GM18909 (cell line): Measurements from ENCODE around the gene CACTIN.

Source experiments
- ATAC-seq: cut with Tn5 transposase; IDR thresholded peaks from one replicate; pipeline ENCODE4 v1.9.1; 2021; ENCODE audit warnings: mild to moderate bottlenecking; ENCODE audit not compliant: unreplicated experiment, poor library complexity

The CACTIN gene

DNA sequence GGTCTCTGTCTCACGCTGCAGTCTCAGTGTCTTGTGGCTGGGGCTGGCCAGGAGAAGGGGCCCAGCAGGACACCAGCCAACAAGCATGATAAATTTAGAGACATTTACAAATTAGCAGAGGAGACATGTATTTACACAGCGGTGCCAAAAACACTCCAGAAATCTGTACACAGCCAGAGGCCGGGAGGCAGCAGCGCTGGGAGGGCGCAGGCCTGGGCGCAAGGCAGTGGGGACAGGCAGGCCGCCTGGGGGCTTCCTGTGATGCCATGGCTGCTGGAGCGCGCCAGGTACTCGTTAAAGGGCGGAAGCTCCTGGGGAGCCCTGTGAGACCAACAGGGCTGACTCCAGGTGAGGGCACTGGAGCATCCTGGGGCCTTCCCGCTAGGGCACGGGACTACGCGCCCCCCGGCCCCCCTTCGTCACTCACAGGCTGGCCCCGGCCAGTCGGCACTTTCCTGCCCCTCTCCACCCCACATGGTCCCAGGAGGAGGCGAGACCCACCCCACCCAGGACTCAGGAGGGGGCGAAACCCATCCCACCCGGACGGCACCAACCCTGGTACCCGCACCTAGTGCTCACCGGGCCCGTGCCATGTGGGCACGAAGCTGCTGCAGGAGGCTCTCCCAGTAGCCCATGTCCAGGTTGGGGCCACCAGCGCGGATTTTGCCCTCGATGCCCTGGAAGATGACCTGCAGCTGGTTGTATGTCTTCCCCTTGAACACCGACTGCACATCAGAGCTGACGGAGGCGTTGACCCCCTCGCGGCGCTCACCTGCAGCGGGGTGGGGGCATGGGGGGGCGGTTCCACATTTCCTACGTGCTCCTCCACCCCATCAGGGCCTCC lies 12.6 kb downstream of the CACTIN start:
- ATAC-seq, result no peak

DNA sequence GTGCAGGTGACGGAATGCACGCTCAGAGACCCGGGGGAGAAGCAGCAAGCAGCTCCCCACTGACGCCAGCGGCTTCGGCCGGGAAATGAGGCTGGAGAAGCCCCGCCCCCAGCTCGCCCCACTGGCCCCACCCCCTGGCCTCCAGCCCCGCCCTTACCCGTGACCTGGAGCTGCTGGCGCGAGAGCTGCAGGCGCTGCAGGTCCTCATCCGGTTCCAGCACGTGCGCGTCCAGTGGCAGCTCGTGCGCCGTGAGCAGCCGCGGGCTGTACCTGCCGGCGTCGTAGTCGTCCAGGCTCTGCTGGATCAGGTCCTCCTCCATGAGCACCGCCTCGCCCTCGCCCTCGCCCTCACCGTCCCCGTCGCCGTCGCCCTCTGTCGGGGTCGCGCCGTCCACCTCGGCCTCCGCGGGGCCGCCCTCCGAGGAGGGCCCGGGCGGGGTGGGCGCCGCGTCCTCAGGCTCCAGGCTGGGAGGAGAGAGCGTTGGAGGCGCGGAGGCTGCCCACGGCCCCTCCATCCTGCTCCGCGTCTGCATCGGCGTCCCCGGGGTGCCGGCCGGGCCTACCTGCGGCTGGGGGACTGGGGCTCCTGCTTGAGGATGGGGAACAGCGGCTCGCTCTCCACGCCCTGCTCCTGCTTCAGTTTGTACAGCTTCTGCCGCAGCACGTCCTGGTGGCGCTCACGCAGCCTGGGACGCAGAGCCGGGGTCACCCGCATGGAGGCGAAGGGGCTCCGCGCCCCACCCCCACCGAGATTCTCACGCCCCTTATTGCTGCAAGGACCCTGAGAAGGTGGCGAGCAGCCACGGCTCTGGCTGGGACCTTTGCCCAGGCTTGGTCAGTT lies 13.5 kb downstream of the CACTIN start:
- no peak for ATAC-seq

DNA sequence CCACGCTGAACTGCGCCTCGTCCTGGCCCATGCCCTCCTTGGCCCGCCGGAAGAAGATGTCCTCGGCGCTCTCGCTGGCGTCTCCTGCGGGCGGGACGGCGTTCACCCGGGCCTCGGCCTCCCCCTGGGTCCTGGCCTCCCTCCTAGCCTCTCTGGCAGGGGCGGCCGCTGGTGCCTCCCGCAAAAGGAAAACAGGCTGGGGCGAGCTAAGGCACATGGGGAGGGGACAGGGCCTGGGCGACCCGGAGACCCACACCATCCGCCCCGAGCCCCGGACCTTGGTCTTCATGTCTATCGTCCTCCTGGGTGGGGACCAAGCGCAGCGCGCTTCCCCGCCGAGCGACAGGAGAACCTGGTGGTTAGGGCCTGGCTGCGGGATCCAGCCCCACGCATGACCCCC lies 14.3 kb downstream of the CACTIN start:
- ATAC-seq, result no peak

DNA sequence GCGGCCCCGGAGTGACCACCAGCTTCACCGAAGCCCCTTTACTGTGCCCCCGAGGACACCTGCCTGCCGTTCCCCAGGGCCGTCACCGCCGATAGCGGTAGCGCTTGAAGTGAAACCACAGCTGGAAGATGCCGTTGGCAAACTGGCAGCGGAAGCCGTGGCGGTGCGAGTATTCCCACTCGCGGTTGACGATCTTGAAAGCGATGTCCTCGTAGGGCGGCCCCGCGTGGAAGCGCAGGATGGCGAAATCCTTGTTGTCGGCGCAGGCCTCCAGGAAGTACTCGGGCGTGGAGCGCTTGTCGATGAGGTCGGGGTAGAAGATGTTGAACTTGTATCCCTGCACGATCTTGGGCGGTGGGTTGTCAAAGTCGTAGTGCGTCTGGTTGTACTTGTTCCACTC lies 14.7 kb downstream of the CACTIN start:
- no peak for ATAC-seq

DNA sequence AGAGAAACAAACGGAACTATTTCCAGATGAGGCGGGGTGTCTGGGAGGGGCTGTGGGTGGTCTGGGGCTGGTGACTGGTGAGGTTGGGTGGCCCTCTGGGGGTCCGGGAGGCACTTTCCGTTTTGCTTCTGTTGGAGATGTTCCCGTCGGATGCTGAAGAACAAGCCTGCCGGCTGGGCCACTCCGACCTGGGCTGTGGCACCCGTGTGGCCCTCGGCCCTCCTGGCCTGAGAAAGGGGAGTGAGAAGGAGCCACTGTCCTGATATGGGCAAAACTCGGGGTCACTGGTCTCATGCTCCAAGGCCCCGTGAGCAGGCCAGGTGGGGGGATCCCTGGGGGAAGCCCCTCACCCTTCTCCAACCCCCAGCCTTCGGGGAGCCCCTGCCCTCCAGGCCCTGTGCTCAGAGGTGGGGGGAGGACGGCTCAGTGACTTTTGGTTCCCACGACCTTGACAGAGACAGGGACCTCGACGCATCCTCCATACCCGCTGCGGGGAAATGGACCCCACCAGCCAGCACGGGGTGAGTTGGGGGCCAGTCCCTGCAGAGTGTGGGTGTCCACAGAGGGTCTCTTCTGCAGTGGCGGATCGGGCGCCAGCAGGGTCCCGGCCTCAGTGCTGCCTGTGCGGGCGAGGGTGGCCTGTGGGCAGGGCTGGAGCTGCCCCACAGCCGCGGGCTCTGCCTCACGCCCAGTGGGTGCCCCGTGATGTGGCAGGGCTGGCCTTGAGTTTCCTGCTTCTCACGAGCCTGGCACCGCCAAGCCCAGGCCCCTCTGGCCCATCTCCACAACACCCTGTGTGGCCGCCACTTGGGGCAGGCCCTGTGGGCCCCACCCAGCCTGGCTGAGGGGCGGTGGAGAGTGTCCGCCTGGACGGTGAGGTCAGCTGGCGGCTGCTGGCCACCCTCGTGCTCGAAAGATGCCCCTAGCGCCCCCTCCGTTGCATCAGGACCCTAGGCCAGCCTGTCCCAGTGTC lies 15.6 kb downstream of the CACTIN start:
- ATAC-seq, result no peak

DNA sequence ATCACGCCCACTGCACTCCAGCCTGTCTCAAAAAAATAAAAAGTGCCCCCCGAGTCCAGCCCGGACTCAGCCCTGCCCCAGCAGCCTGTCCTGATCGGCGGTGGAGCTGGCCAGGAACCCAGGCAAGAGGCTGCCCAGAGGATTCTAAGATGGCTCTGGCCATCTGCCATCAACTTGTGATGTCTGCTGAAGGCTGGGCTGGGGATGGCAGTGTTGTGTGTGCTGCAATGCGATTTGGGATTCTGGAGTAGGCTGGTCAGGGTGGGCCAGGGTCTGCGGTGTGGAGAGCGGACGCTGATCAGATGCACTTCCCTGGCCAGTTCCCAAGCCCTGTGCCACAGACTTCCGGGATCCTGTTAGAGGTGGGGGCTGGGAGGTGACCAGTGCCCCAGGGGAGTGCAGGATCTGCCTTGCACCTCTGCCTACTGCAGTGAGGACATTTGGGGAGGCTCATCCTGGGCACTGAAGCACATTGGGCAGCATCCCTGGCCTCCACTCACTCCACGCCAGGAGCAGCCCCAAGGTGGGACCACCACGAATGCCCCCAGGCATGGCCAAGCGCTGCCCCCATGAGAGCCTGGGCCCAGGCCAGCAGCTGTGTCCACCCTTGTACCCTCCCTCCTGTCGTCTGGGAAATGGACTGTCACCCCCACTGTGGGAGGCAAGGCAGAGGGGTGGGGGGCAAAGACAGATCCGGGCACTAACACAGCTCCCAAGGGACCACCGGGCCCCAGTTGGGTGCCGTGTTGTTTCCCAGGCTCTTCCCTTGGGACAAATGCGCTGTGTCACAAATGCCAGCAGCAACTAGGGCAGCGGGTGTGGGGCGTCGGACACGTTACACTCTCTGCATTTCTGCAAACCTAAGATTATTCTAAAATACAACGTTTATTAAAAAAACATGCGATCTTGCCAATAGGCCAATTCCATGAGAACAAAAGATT lies 16.5 kb downstream of the CACTIN start:
- no peak for ATAC-seq

DNA sequence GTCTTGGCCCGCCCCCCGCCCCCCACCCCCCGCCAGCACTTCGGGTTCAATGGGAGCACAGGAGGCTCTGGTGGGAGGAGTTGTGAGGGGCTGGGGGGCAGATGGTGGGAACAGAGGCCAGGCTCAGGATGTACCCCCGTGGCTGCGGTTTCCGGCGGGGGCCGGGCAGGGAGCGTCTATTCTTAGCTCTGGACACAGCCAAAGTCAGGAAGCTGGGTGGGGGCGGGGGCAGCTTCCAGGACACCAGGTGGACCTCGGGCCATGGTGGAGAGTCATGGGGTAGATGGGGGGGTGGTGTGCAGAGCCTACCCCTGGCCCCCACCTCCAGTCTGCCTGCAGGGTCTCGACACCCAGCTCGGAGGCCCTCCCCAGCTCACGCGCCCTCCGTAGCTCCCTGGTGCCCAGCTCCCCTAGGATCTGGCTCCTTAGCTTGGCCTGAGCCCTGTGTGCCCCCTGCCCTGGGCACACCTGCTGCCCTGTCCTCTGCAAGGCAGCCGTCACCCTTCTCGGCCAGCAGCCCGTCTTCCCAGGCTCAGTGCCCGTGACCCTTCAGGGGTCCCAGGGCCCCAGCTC lies 17.8 kb downstream of the CACTIN start:
- ATAC-seq, result no peak

DNA sequence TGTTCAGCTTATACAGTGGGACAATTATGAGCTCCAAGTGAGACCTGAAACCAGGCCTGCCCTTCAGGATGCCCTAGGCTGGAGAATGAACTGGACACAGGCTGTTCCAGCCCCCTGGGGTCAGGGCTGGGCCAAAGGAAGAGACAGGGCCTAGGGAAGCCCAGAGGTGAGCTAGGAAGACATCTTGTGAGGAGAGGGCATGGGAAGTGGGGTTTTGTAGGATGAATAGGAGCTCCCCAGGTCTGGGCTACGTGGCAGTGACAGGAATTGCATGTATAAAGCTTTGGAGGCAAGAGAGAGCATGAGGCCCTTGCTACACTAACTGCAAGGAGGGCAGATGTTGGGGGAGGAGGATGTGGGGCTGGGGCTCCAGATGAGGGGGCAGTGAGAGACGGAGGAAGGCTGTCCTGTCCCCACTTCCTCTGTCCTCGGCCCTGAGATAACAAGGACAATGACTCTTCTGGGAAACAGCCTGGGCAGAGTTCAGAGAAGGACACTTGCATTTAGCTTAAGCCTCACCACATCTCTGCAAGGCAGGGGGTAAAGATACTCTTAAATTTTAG lies 18.4 kb downstream of the CACTIN start:
- no peak for ATAC-seq

DNA sequence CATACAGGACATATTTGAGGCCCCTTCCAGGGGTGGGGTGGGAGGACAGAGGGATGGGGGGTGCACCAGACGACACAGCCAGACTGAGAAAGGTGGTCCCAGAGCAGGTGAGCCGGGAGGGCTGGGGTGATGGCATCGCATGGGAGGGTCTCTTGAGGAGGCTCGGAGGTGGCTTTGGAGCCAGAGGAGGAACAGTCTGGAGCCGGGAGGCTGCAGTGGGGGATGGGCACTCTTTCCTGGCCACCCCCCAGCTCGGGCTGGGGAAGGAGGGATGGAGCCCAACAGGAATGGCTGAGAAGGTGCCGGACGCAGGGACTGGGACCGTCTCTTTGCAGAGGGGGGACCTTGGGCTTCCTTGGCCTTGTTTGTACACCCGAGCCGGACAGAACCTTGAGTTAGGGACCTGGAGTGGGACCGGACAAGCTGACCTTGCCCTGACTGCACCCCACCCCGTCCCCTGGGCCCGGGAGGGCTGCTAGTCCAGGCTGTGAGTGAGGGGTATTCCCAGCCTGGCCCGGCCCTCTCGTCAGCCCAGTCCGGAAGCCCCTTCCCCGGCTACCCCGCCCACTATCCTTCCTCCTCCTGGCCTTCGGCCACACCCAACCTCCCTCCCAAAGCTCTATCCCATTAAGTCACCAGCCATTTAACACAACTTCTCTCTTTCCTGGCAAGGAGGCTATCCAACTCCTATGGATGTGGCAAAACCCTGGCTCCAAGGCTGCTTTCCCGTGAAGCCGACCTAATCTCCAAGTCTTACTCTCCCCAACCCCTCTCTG lies 19.1 kb downstream of the CACTIN start:
- no peak for ATAC-seq

DNA sequence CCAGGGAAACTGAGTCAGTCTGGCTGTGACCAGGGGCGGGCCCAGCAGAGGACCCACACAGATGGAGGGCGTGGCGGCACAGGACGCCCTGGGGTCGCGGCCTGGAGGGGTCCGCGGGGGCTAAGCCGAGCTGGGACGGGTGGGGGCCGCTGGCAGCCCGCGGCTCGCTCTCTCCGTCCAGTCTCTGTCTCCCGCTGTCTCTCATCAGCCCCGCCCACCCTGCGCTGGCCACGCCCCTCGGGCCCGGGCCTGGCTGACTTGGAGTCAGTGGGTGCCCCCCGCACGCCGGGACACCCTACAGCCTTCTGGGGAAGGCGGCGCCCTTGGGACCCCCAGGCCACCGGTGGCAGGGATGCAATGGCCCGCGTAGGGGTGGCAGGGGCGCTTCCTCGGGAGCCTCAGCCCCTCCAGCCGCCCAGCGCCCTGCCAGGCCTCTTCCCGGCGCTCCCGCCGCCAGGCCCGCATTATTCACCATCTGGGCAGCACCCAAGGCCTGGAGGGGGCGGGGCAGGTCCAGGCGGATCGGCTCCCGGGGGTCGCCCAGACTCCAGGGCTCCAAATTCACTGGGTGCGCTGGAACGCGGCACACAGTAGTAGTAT lies 19.8 kb downstream of the CACTIN start, which contains the start of gene TBXA2R:
Gene TBXA2R (minus strand): TSS at position 186 of the 600 bp plus-strand sequence. CDS start 6,241 bp downstream, outside the sequence.
- ATAC-seq, result no peak

DNA sequence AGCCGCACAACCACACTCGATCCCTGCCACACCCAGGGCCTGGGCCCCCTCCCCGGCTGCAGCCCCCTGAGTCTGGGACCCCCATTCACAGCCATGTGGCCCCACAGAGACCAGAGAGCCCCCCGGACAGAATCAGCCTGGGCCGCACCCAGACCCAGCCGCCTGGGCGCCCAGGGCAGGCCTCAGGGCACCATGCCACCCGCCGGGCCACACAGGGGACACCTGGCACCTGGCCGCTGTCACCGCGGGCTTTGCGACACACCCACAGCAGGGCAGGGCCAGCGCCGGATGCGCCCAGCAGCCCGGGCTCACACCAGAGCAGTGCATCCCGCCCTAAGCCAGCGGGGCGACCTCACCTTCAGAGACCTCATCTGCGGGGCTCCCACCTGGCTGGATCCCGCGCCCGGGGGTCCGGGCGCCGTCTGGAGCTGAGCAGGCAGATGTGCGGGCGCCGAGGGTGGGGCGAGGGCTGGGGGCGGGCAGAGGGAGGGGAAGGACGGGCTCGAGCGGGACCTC lies 20.4 kb downstream of the CACTIN start:
- ATAC-seq, result no peak

DNA sequence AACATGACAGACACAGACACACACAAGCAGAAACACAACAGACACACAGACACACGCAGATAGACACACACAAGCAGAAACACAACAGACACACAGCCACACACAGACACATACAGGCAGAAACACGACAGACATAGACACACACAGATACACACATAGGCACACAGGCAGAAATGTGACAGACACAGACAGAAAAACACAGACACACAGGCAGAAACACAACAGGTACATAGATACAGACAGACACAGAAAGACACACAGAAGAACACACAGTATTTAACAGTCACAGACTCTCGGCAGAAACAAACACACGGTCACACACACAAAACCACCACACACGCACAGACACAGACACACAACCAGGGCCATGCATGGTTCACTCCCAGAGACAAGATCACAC lies 20.8 kb downstream of the CACTIN start:
- no peak for ATAC-seq

DNA sequence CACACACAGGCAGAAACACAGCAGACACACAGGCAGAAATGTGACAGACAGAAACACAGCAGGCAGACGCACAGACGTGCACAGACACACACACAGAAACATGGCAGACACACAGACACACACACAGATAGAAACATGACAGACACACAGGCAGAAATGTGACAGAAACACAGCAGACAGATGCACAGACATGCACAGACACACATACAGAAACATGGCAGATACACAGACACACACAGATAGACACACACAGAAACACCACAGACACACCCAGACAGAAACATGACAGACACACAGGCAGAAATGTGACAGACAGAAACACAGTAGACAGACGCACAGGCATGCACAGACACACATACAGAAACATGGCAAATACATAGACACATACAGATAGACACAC lies 21.2 kb downstream of the CACTIN start:
- ATAC-seq, result no peak

DNA sequence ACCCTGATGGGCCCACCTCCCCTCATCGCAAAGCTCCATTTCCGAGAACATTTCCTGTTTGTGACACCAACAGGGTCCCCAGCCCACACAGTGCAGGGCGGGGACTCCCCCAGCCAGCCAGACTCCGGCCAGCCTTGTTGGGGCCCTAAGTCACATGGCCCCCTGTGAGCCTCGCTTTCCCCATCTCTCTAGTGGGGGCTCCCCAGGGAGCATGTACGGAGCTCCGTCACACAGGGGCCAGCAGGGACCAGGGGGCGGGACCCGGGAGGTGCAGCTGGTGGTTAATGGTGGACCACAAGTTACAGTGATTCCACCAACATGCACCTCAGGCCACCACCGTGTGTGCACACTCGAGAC lies 21.6 kb downstream of the CACTIN start:
- no peak for ATAC-seq

DNA sequence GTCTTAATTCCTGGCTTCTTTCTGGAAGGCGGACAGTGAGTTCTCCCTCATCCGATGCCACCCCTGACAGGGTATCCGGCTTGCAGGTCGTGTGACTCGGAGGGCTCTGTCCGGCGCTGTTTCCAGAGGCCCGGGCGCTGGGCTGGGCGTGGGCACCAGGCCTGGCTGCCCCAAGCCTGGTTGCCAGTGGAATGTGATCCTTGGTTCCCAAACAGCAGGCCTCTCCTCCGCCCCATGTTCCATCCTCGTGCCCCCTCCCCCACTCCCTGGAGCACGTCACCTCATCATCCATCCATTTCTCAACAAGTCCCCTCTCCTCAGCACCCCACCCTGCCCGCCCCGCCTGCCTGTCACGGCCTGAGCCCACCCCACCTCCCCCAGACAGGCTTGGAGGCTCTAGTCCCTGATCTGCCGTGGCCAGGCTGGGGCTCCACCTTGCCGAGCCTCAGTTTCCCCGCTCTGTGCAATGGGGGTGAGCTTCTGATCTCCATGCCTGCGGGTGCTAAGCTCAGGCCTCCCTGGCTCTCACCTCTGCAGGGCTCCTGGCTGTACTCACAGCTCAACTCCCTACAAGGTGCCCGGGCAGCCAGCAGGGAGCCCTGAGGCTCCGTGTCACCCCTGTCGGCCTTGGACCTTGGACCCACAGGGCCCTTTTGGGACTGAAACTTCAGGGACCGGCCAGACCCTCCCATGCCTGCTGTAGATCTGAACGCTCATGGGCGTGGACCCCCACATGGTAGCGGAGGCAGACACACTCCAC lies 22.2 kb downstream of the CACTIN start:
- ATAC-seq, result no peak

DNA sequence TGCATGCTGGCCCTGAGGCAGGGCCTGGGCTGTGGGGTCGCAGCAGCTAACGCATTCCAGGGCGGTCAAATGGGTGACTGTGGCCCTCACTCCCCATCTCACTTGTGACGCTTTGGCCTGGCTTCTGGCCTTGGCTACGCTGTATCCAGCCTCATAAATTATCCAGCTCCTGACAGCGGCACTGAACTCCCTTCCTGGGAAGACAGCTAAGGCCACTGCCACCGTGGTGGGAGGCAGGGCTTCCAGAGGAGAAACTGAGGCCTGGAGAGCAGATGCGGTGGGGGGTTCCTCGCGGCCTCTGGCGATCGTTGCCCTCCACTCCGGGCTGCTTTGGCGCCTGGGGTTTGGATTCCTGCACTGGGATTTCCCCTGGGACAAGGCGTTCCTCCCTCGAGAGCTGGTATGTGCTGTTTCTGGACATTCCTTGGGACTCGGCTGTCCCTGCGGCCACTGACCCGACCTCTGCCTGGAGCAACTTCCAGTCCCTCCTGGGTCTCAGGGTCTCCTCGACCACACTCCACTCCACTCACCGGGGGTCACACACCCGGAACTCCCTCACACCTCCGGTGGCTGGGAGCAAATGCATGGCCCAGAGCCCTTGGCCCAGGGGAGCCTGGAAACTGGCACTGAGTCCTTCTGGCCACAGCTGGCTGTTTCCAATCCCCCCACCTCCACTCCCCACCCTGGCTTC lies 23.3 kb downstream of the CACTIN start:
- ATAC-seq, result no peak
